ENCODE results near the gene DGKE. TPM values are rescaled to one million over a fixed set of nuclear protein-coding genes. Genes with fewer than 3 reads are reported as not detected.

Gene DGKE
- total and polyA plus RNA-seq, 8 donors = 1.8 to 7.6 (median 4.4) TPM

GRCh38 chr17:56912105-56912999 is 78.4 kb downstream of the DGKE start:
- no peak for FAIRE-seq
- 27 to 41% methylated on average over 21 of the region's 21 CpGs for WGBS, 2 donors
- peak in 1 of 6 donors; percentile 27 for DNase-seq
- Histone ChIP-seq H3K27me3 (no peaks in the 10 kb centered on the region), H3K9me3 (no peaks in the 10 kb centered on the region), H3K27ac (peak overlapping the region in 2 of 4 donors; percentile 24 to 31), H3K36me3 (no peaks in the 10 kb centered on the region), H3K4me1 (peaks cover 7 to 31% (median 12%) of the 10 kb centered on the region in 3 donors), H3K4me3 (peak overlapping the region; percentile 68 to 88 (median 84))
- TF ChIP-seq, protein P1, sequence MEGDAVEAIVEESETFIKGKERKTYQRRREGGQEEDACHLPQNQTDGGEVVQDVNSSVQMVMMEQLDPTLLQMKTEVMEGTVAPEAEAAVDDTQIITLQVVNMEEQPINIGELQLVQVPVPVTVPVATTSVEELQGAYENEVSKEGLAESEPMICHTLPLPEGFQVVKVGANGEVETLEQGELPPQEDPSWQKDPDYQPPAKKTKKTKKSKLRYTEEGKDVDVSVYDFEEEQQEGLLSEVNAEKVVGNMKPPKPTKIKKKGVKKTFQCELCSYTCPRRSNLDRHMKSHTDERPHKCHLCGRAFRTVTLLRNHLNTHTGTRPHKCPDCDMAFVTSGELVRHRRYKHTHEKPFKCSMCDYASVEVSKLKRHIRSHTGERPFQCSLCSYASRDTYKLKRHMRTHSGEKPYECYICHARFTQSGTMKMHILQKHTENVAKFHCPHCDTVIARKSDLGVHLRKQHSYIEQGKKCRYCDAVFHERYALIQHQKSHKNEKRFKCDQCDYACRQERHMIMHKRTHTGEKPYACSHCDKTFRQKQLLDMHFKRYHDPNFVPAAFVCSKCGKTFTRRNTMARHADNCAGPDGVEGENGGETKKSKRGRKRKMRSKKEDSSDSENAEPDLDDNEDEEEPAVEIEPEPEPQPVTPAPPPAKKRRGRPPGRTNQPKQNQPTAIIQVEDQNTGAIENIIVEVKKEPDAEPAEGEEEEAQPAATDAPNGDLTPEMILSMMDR (IDR thresholded peaks at IDR 0.05) = no peak
- intact Hi-C loops (cut with DNase I) = no loop called here
- ATAC-seq = no peak

GRCh38 chr17:56913000-56913311 is 79.0 kb downstream of the DGKE start:
- intact Hi-C loops (cut with DNase I) = no loop called here
- TF ChIP-seq, protein P1 (IDR thresholded peaks at IDR 0.05) = no peak
- H3K27ac ChIP-seq = peak overlapping the region in 2 of 4 donors; percentile 78 to 82
- H3K4me1 ChIP-seq = peaks cover 7 to 31% (median 12%) of the 10 kb centered on the region in 3 donors
- no peak for FAIRE-seq
- no peaks in the 10 kb centered on the region for H3K27me3 ChIP-seq
- H3K9me3 ChIP-seq = no peaks in the 10 kb centered on the region
- ATAC-seq = no peak
- DNase-seq = no peak
- WGBS, 2 donors = 16 to 17% methylated on average over 7 of the region's 7 CpGs
- no peaks in the 10 kb centered on the region for H3K36me3 ChIP-seq
- H3K4me3 ChIP-seq = peak overlapping the region; percentile 68 to 88 (median 84)

- H3K9me3 ChIP-seq = no peaks in the 10 kb centered on the region
- ATAC-seq (peak; percentile 59 to 69 (median 63)), FAIRE-seq (no peak), DNase-seq (peak in 3 of 6 donors; percentile 34 to 81 (median 76))
- H3K4me3 ChIP-seq = peak overlapping the region; percentile 68 to 88 (median 84)
- intact Hi-C loops (cut with DNase I) = no loop called here
- TF ChIP-seq, protein P1 (IDR thresholded peaks at IDR 0.05) = no peak
- H3K27me3 ChIP-seq = no peaks in the 10 kb centered on the region
- H3K36me3 ChIP-seq = no peaks in the 10 kb centered on the region
- H3K27ac ChIP-seq = peak overlapping the region; percentile 78 to 96 (median 86)
- WGBS, 2 donors = 0% methylated on average over 44 of the region's 44 CpGs
- peaks cover 7 to 31% (median 12%) of the 10 kb centered on the region in 3 donors for H3K4me1 ChIP-seq
Measured at GRCh38 chr17:56913353-56913866, 79.5 kb downstream of the DGKE start.

GRCh38 chr17:56913867-56914580 is 80.1 kb downstream of the DGKE start, which contains the start of gene TRIM25:
Gene TRIM25 (minus strand): TSS chr17:56914049. CDS start chr17:56913988, 61 bp downstream.
- 0% methylated on average over 58 of the region's 58 CpGs for WGBS, 2 donors
- intact Hi-C loops (cut with DNase I) = no loop called here
- Histone ChIP-seq H3K27ac (peak within 1 kb of the TSS; percentile 78 to 96 (median 86)), H3K9me3 (no peaks in the 10 kb centered on the region), H3K27me3 (no peaks in the 10 kb centered on the region), H3K4me3 (peak within 1 kb of the TSS; percentile 68 to 88 (median 84)), H3K4me1 (peaks cover 7 to 31% (median 12%) of the 10 kb centered on the region in 3 donors), H3K36me3 (no peaks in the 10 kb centered on the region)
- TF ChIP-seq, protein P1 (IDR thresholded peaks at IDR 0.05) = no peak
- peak; percentile 92 to 97 (median 95) for ATAC-seq
- DNase-seq = peak; percentile 90 to 94 (median 92)
- no peak for FAIRE-seq

Measured in pancreas (tissue), 10 donors.